Thoracic aorta (tissue), 2 donors: ENCODE results near the gene PRXL2C. TPM values are rescaled to one million over a fixed set of nuclear protein-coding genes. Genes with fewer than 3 reads are reported as not detected.

Experiments
- ATAC-seq: fragments of 150-250 bp; one replicate; pipeline ENCODE4 v1.8.0; 2017; ENCODE audit warnings: low read depth; ENCODE audit not compliant: insufficient number of reproducible peaks, low FRiP score
- DNase-seq: peaks from one replicate; pipeline ENCODE4 v3.0.0-alpha.2; 2020; ENCODE audit warnings: low spot score
- H3K27ac ChIP-seq, 2 donors: fragments of 200-600 bp; sonication (generic); 1 replicate in 1 of 2; 2 replicates in 1 of 2; pipeline ENCODE4 v1.5.1; 2016; ENCODE audit warnings: mild to moderate bottlenecking in 2 of 2, moderate library complexity in 2 of 2
- H3K27me3 ChIP-seq: fragments of 200-600 bp; sonication (generic); replicated peaks from 2 replicates; pipeline ENCODE4 v1.6.0; 2016; ENCODE audit warnings: mild to moderate bottlenecking; ENCODE audit not compliant: insufficient read depth
- H3K36me3 ChIP-seq: fragments of 200-600 bp; sonication (generic); one replicate; pipeline ENCODE4 v1.5.1; 2016
- H3K4me1 ChIP-seq, 2 donors: fragments of 200-600 bp; sonication (generic); 1 replicate in 1 of 2; 2 replicates in 1 of 2; pipeline versions ENCODE4 v1.5.1 to v1.6.0; 2016; ENCODE audit warnings: low read depth in 2 of 2, mild to moderate bottlenecking in 1 of 2; ENCODE audit not compliant: control insufficient read depth in 1 of 2
- H3K4me3 ChIP-seq: fragments of 200-600 bp; sonication (generic); 2 replicates; pipeline ENCODE4 v1.5.1; 2016; ENCODE audit warnings: mild to moderate bottlenecking
- H3K9me3 ChIP-seq: fragments of 200-600 bp; sonication (generic); 2 replicates; pipeline ENCODE4 v1.5.1; 2016
- total RNA-seq, 2 donors: library from RNA; depleted of rRNA; stranded (reverse); fragments of >200 nt; gene quantifications; one replicate each; pipeline versions ENCODE4 v1.1.0 to v1.2.3, GENCODE V29; 2016
- TF ChIP-seq, protein P1 (sequence below): fragments of 200-600 bp; sonication (generic); IDR thresholded peaks from one replicate; pipeline ENCODE4 v1.5.1; 2019; ENCODE audit warnings: antibody characterized with exemption

The PRXL2C gene
- total RNA-seq, 2 donors from 2014 or later: 22.9 to 26.1 TPM

- no peaks in the 10 kb centered on the region for H3K9me3 ChIP-seq
- H3K36me3 ChIP-seq: no peaks in the 10 kb centered on the region
- peak overlapping the region; percentile 53 to 68 for H3K27ac ChIP-seq
- no peak for ATAC-seq
- peaks cover 16 to 24% of the 10 kb centered on the region in 2 donors for H3K4me1 ChIP-seq
- H3K27me3 ChIP-seq: no peaks in the 10 kb centered on the region
- TF ChIP-seq, protein P1, sequence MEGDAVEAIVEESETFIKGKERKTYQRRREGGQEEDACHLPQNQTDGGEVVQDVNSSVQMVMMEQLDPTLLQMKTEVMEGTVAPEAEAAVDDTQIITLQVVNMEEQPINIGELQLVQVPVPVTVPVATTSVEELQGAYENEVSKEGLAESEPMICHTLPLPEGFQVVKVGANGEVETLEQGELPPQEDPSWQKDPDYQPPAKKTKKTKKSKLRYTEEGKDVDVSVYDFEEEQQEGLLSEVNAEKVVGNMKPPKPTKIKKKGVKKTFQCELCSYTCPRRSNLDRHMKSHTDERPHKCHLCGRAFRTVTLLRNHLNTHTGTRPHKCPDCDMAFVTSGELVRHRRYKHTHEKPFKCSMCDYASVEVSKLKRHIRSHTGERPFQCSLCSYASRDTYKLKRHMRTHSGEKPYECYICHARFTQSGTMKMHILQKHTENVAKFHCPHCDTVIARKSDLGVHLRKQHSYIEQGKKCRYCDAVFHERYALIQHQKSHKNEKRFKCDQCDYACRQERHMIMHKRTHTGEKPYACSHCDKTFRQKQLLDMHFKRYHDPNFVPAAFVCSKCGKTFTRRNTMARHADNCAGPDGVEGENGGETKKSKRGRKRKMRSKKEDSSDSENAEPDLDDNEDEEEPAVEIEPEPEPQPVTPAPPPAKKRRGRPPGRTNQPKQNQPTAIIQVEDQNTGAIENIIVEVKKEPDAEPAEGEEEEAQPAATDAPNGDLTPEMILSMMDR: no peak
- no peak overlapping the region for H3K4me3 ChIP-seq
- no peak for DNase-seq
These were observed 42.0 kb downstream of the PRXL2C start for GRCh38 chr9:96612966-96613589.

- no peaks in the 10 kb centered on the region for H3K9me3 ChIP-seq
- no peaks in the 10 kb centered on the region for H3K36me3 ChIP-seq
- TF ChIP-seq, protein P1: no peak
- peak overlapping the region; percentile 53 to 68 for H3K27ac ChIP-seq
- H3K4me3 ChIP-seq: peak overlapping the region; percentile 52
- peak; percentile 19 for DNase-seq
- ATAC-seq: peak; percentile 89
- no peaks in the 10 kb centered on the region for H3K27me3 ChIP-seq
- H3K4me1 ChIP-seq: peaks cover 16 to 21% of the 10 kb centered on the region in 2 donors
These were observed 42.8 kb downstream of the PRXL2C start for GRCh38 chr9:96612105-96612965.

- Histone ChIP-seq H3K36me3 (no peaks in the 10 kb centered on the region), H3K9me3 (no peaks in the 10 kb centered on the region), H3K27me3 (no peaks in the 10 kb centered on the region), H3K27ac (peak overlapping the region; percentile 53 to 68), H3K4me3 (peak overlapping the region; percentile 52), H3K4me1 (peaks cover 16 to 21% of the 10 kb centered on the region in 2 donors)
- ATAC-seq: no peak
- TF ChIP-seq, protein P1: no peak
- no peak for DNase-seq
These were observed 43.8 kb downstream of the PRXL2C start for GRCh38 chr9:96611302-96611701.

GRCh38 chr9:96609732-96610131 lies 45.4 kb downstream of the PRXL2C start:
- Histone ChIP-seq H3K36me3 (no peaks in the 10 kb centered on the region), H3K27me3 (no peaks in the 10 kb centered on the region), H3K4me1 (peaks cover 16 to 21% of the 10 kb centered on the region in 2 donors), H3K4me3 (no peak overlapping the region), H3K27ac (no peak overlapping the region), H3K9me3 (no peaks in the 10 kb centered on the region)
- no peak for ATAC-seq
- TF ChIP-seq, protein P1: no peak
- no peak for DNase-seq

GRCh38 chr9:96607971-96608370 lies 47.1 kb downstream of the PRXL2C start:
- Histone ChIP-seq H3K36me3 (no peaks in the 10 kb centered on the region), H3K4me1 (peaks cover 20 to 24% of the 10 kb centered on the region in 2 donors), H3K9me3 (no peaks in the 10 kb centered on the region), H3K4me3 (no peak overlapping the region), H3K27me3 (no peaks in the 10 kb centered on the region), H3K27ac (no peak overlapping the region)
- no peak for ATAC-seq
- TF ChIP-seq, protein P1: no peak
- DNase-seq: no peak
